C4-2B (cell line): ENCODE measurements around the gene CYGB.

Experiments
- H3K27ac ChIP-seq: fragments of 450-650 bp; 2 replicates; pipeline ENCODE4 v1.5.1; 2017
- ZFX ChIP-seq: fragments of 450-650 bp; IDR thresholded peaks from 2 replicates; pipeline ENCODE4 v1.6.1; 2017
- TF ChIP-seq, protein P1 (sequence below): fragments of 450-650 bp; conservative IDR thresholded peaks from 2 replicates; pipeline ENCODE4 v1.5.1; 2017; ENCODE audit warnings: mild to moderate bottlenecking

The CYGB gene

DNA sequence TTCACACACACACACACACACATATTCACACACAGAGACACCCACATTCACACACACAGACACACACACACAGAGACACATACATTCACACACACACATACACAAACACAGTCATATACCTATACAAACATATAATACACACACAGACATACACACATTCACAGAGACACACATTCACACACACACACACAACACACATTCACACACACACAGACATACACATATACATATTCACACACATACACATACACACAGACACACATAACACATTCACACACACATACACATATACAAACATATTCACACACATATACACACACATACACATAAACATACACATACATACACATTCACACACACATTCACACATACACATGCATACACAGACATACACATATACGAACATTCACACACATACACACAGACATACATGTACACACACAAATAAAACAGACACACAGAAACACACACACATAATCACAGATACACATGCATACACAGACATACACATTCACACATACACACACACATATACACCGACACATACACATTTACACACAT is 10.2 kb upstream of the CYGB start:
- no peak overlapping the region for H3K27ac ChIP-seq
- TF ChIP-seq ZFX, result no peak
- TF ChIP-seq, protein P1, sequence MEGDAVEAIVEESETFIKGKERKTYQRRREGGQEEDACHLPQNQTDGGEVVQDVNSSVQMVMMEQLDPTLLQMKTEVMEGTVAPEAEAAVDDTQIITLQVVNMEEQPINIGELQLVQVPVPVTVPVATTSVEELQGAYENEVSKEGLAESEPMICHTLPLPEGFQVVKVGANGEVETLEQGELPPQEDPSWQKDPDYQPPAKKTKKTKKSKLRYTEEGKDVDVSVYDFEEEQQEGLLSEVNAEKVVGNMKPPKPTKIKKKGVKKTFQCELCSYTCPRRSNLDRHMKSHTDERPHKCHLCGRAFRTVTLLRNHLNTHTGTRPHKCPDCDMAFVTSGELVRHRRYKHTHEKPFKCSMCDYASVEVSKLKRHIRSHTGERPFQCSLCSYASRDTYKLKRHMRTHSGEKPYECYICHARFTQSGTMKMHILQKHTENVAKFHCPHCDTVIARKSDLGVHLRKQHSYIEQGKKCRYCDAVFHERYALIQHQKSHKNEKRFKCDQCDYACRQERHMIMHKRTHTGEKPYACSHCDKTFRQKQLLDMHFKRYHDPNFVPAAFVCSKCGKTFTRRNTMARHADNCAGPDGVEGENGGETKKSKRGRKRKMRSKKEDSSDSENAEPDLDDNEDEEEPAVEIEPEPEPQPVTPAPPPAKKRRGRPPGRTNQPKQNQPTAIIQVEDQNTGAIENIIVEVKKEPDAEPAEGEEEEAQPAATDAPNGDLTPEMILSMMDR, result peak; percentile 51

DNA sequence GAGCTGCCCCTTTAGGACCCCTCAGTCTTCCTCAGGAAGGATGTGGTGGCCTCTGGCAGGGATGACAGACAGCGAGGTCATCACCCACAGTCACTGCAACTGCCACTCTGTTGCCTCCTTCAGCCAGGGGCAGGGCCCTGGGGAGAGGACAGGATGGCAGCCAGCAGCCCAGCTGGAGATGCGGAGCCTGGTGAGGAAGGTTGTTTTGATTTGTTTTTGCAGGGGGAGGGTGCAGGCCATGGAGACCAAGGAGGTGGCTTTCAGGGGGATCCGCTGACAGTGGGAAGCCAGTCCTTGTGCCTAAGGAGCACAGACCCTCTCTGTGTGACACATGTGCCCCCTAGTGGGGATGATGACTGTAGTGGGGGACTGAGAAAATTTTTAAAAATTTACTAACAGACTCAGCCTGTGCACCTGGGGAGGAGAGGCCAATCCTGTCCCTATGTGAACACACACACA is 9.7 kb upstream of the CYGB start:
- no peak for TF ChIP-seq ZFX
- TF ChIP-seq, protein P1, result peak; percentile 84
- H3K27ac ChIP-seq, result peak overlapping the region; percentile 19; the same call in 1 of the 2 replicates

DNA sequence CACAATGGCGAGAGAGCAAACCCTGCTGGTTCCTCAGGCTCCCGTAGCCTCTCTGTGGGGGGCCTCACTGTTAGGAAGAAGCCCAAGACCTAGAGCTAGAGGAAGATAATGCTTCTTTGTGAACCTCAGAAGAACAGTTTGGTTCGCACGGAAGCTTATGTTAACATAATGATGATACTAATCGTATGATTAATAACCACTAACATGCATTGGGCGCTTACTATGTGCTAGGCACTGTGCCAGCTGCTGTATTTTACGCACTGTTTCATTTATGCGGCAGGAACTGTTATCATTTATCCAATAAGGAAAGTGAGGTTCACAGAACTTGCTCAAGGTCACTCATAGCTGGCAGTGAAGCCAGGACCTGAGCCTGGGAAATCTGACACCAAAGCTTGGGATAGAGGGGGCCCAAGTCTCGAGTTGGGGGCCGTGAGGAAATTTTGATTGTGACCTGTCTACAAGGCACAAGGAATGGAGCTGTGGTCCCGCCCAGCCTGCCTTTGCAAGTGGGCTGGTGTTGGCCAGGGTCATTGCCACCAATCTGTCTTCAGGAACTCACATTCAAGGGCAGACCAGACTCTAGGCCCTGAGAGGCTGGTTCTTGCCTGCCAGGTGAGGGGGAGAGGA is 9.2 kb upstream of the CYGB start:
- peak overlapping the region; percentile 19 for H3K27ac ChIP-seq
- TF ChIP-seq ZFX, result no peak
- TF ChIP-seq, protein P1, result no peak

DNA sequence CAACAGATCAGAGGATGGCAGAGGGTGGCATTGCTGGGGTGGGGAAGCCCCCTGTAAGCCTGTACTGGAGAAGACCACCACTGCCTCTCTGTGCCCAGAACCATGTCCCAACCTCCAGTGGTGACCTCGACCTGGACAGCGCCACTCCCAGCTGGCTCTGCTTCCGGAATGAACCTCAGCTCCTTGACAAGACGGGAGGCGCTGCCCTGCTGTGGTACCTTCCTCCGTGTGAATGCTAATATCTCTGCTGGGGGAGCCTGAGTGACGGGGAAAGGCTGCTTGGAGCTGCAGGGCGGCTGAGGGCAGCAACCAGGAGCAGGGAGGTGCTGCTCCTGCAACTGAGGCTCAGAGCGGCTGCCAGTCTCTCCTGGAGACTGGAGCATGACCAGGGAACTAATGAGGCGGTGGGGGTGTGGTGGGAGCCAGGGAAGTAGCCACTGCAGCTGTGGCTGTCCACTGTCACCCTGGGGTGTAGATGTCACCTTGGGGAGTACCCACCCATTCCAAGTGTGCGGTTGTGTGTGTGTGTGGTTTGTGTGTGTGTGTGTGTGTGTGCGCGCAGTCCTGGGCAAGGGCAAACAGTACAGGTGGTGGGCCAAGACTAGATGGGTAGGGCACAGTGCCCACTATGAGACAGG is 8.5 kb upstream of the CYGB start:
- TF ChIP-seq ZFX, result no peak
- TF ChIP-seq, protein P1, result no peak
- peak overlapping the region; percentile 19 for H3K27ac ChIP-seq

DNA sequence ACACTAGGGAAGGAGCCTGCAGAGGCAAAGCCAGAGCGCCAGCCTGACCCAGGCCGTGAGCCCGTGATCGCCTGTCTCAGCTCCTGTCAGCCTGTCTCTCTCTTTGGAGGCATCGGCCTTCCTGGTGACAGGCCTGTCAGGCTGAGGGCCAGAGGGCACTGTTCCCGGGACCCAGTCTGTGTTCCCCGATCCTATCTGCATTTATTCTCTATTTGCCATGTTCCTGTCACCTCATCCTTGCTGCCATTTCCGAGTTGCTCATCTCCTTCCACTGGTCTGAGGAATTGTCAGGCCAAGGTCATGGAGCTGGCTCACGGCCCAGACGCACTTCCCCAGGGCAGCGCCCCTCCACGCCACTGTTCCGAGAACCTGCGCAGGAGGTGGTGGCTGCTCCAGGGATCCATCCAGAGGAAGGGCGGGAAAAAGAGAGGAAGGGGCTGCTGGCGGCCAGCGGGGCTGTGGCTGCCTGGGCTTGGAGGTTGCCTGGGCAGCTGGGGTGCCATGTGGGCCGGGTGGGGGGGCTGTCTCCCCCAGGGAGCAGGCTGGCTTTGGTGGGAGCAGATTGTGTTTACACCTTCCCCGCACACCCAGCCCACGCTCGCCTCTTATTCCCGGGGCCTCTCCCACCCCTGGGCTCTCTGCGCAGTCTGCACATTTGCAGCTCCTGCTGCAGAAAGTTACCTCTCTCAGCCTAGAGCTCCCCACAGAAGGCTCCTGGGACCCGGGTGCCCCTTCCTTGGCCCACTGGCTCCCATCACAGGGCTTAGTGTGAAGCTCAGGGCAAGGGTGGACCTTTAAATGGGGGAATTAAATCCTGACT is 7.2 kb upstream of the CYGB start:
- H3K27ac ChIP-seq, result peak overlapping the region; percentile 44
- TF ChIP-seq ZFX, result no peak
- TF ChIP-seq, protein P1, result no peak

DNA sequence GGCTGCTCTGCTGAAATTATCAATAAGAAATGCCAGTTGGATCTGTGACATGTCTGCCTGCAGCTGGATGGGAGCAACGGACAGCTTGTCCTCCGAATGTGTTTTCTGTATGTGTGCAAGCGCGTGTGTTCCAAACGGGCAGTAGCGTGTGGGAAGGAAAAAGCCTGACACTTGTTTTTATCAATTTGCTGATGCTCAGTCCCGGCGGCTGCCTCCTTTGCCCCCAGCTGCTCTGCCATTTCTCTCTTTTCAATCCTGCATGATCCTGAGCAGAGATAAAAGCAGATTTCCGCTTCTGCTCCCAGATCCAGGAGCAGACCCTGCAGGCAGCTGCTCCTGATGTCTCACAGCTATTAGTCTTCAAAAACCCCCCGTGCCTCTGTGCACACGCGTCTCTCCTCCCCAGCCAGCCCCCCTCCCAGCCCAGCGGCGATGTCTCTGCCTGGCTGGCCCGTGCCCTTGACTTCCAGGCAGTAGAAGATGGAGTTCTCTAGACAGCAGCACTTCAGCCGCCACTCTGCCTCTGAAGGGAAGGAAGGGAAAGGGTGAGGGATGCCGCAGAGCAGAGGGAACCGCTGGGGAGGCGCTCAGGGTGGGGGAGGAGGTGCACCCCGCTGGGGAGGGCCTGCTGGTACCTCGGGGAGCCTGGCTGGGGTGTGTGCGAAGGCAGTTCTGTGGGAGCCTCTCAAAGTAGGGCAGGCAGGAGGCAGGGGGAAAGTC is 6.5 kb upstream of the CYGB start:
- peak overlapping the region; percentile 44 for H3K27ac ChIP-seq
- TF ChIP-seq, protein P1, result no peak
- TF ChIP-seq ZFX, result no peak
